Adrenal gland (tissue), 12 donors: ENCODE measurements around the gene ALDH18A1. TPM values are rescaled to one million over a fixed set of nuclear protein-coding genes. Genes with fewer than 3 reads are reported as not detected.
"Not testable (repeated sequence)": the region's sequence is repeated elsewhere in the genome, so short reads cannot be mapped to it uniquely, and the experiment has no call there.

Experiments used
- DNase-seq, 7 donors: peaks; one replicate each; pipeline ENCODE4 v3.0.0-alpha.2; 2019 to 2020
- H3K27ac ChIP-seq, 5 donors: fragments of 200-600 bp; sonication (generic) in 4 of 5; 1 replicate in 3 of 5; 2 replicates in 2 of 5; pipeline versions ENCODE4 v1.5.1 to v1.8.0; 2016 to 2020; ENCODE audit warnings: mild to moderate bottlenecking in 1 of 5
- H3K27me3 ChIP-seq: fragments of 200-600 bp; 2 replicates; pipeline ENCODE4 v1.8.0; 2021
- H3K36me3 ChIP-seq, 2 donors: fragments of 200-600 bp; replicated peaks in 1 of 2; 1 replicate in 1 of 2; 2 replicates in 1 of 2; pipeline versions ENCODE4 v1.5.1 to v1.8.0; 2018 to 2022
- H3K4me1 ChIP-seq, 2 donors: fragments of 200-600 bp; replicated peaks in 1 of 2; 1 replicate in 1 of 2; 2 replicates in 1 of 2; pipeline versions ENCODE4 v1.5.1 to v1.8.0; 2018 to 2021
- H3K4me3 ChIP-seq, 4 donors: fragments of 200-600 bp; sonication (generic) in 3 of 4; one replicate each; pipeline ENCODE4 v1.5.1; 2016 to 2018
- H3K9me3 ChIP-seq, 3 donors: fragments of 200-600 bp; sonication (generic) in 1 of 3; replicated peaks in 1 of 3; 1 replicate in 2 of 3; 2 replicates in 1 of 3; pipeline versions ENCODE4 v1.5.1 to v1.8.0; 2016 to 2021
- POLR2A ChIP-seq, 2 donors: fragments of 450-650 bp; IDR thresholded peaks; one replicate each; pipeline ENCODE4 v1.6.1; 2017; ENCODE audit warnings: antibody characterized with exemption in 2 of 2, mild to moderate bottlenecking in 2 of 2, moderate library complexity in 1 of 2
- WGBS, 4 donors: extraction: QIAGEN DNeasy Blood & Tissue Kit in 2 of 4; methylation state at CpG; one replicate each; pipeline versions ENCODE4 v1.1.5 to v1.1.7; 2013 to 2017; 5-methylcytosine and 5-hydroxymethylcytosine counted together
- intact Hi-C, 2 donors: fragments of 100-400 bp; cut with DNase I; formaldehyde crosslinking; loops; one replicate each; pipeline versions ENCODE4 v1.14.1 to v1.15.0; 2022 to 2023
- polyA plus RNA-seq, 3 donors: library from polyadenylated mRNA; stranded (reverse); fragments of 200-250 nt in 2 of 3; fragments of 350-450 nt in 1 of 3; fragmentation: Illumina TruSeq in 1 of 3; extraction: RNeasy Lipid Tissue Mini Kit (QIAGEN cat#74804) in 1 of 3; gene quantifications; one replicate each; pipeline ENCODE4 v1.2.3, GENCODE V29; 2013 to 2014
- total RNA-seq, 9 donors: library from RNA; depleted of rRNA in 4 of 9; stranded (reverse); fragments of >200 nt in 4 of 9; fragments of 120-200 nt in 1 of 9; fragmentation: NEBNext Ultra II Directional in 1 of 9; extraction: Animal tissue kit (Norgen Biotek cat#: 25700) in 1 of 9; gene quantifications; one replicate each; pipeline versions ENCODE4 v1.1.0 to v1.2.4, GENCODE V29; 2013 to 2023
- TF ChIP-seq, protein P1 (sequence below), 6 experiments: fragments of 450-650 bp in 4 of 6; fragments of 200-600 bp in 2 of 6; sonication (generic) in 1 of 6; IDR thresholded peaks; 1 replicate in 5 of 6; 2 replicates in 1 of 6; pipeline versions ENCODE4 v1.5.1 to v1.8.0; 2016 to 2021; ENCODE audit warnings: antibody characterized with exemption in 6 of 6, mild to moderate bottlenecking in 2 of 6, moderate library complexity in 1 of 6
- donor health status: healthy with polysubstance abuse.
- donor health status: Bipolar disorder and iron deficiency.
- donor health status: DM: yes; HTN: yes; CAD: no.
- donor health status: DM: no; HTN: no; CAD: no.
- donor health status: DM: no; HTN: no; CAD: no.
- donor health status: DM: yes; HTN: yes; CAD: no.

Gene ALDH18A1
- total and polyA plus RNA-seq, 12 donors = 16.4 to 52.7 (median 39.8) TPM

DNA sequence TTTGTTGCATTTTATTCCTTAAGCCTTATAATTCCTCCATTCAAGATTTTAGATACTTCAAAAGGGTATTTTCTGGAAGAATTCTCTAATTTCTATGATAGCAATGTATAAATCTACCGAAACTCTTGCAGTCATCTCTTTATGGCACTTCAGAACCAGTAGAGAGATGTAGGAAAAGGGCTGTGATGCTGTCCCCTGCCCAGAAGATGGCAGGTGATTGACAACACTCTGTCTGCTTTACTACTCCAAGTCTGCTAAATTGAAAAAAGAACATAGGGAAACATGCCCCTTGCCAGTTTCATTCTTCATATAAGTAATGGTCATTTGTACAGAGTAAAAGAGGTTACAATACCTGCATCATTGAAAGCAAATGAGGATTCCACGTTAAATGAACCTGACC, 32.1 kb upstream of the ALDH18A1 start:
- no peak for DNase-seq
- WGBS, 4 donors = 67 to 80% (median 68%) methylated on average over 2 of the region's 2 CpGs
- Histone ChIP-seq H3K9me3 (no peaks in the 10 kb centered on the region), H3K4me3 (no peak overlapping the region), H3K27me3 (no peaks in the 10 kb centered on the region), H3K27ac (no peak overlapping the region), H3K36me3 (peaks cover 0 to 58% of the 10 kb centered on the region in 2 donors), H3K4me1 (peaks cover 0 to 21% of the 10 kb centered on the region in 2 donors)
- TF ChIP-seq, protein P1, sequence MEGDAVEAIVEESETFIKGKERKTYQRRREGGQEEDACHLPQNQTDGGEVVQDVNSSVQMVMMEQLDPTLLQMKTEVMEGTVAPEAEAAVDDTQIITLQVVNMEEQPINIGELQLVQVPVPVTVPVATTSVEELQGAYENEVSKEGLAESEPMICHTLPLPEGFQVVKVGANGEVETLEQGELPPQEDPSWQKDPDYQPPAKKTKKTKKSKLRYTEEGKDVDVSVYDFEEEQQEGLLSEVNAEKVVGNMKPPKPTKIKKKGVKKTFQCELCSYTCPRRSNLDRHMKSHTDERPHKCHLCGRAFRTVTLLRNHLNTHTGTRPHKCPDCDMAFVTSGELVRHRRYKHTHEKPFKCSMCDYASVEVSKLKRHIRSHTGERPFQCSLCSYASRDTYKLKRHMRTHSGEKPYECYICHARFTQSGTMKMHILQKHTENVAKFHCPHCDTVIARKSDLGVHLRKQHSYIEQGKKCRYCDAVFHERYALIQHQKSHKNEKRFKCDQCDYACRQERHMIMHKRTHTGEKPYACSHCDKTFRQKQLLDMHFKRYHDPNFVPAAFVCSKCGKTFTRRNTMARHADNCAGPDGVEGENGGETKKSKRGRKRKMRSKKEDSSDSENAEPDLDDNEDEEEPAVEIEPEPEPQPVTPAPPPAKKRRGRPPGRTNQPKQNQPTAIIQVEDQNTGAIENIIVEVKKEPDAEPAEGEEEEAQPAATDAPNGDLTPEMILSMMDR (IDR thresholded peaks at IDR 0.05) = no peak
- no peak for TF ChIP-seq POLR2A (IDR thresholded peaks at IDR 0.05)
- intact Hi-C loops = no loop called here

DNA sequence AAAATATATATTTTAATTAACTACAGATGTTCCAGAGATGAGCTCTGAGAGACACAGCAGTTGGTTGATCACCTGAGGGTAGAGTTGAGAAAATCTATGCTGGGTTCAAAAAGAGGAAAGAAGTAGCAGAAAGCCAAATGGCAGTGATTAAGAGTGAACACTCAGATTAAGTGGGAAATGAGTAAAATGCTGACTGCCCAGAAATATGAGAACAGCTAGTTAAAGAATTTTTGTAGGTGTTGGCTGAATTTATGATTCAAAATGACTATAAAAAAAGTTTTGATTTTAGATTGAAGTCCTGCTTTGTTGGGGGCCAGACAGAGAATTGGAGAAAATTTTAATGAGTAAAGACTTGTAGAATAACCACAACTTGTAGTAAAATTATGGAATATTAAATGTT, 27.5 kb upstream of the ALDH18A1 start:
- peaks cover 0 to 77% of the 10 kb centered on the region in 2 donors for H3K36me3 ChIP-seq
- TF ChIP-seq POLR2A (IDR thresholded peaks at IDR 0.05) = no peak
- TF ChIP-seq, protein P1 (IDR thresholded peaks at IDR 0.05) = no peak
- H3K27me3 ChIP-seq = no peaks in the 10 kb centered on the region

DNA sequence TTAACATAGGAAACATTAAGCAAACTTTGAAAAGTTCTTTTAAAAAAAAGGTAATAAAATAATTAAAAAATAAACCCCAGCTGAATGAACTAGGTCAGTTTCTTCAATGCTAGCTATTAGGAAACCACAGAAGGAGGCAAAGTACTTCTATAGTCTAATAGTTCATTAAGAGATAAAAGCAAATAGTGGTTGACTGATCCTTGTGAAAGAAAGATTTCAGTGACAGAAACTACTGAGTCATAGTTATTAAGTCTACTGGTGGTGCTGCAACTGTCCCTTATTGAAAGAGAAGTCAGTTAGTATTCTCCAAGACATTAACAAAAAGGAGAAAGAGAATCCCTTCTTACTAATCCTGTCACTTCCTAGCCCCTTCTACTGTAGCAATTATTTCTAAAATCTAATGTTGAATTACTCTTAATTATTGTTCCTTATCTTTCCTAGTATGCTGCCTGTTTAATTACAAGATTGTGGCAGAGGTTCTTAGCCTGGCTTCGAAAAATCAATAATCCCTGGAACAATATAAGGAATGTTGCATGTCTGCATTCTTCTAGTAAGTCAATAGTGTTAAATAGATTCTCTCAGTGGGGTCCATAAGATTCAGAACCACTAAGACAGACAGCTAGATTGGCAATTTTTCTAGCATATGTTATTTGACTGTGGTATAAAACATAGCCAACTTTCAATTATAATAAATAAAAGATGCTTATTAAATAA, 19.0 kb upstream of the ALDH18A1 start:
- peaks cover 0 to 37% of the 10 kb centered on the region in 2 donors for H3K36me3 ChIP-seq

More for the DNA sequence above, 27.5 kb upstream of the ALDH18A1 start:
- Histone ChIP-seq H3K27ac (no peak overlapping the region), H3K4me3 (no peak overlapping the region), H3K9me3 (no peaks in the 10 kb centered on the region), H3K4me1 (no peaks in the 10 kb centered on the region)
- DNase-seq = no peak
- intact Hi-C loops = no loop called here

DNA sequence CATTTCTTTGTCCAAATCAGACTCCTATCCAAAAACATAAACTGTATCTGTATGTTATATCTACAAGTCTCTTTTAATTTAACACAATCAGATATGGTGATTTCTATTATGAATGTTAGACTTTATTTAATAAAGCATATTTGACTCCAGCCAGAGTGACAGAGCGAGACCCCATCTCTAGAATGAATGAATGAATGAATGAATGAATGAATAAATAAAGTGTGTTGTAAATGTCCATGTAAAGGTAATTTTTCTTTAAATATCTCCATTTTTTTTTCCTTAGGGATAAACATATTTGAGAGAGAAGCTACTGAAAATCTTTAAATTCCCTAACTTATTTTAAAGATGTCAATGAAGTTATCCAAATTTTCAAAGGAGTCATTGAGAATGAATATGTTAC, 18.1 kb upstream of the ALDH18A1 start:
- TF ChIP-seq, protein P1 (IDR thresholded peaks at IDR 0.05) = no peak
- no peak for TF ChIP-seq POLR2A (IDR thresholded peaks at IDR 0.05)
- H3K4me1 ChIP-seq = no peaks in the 10 kb centered on the region
- 95 to 99% (median 97%) methylated on average over 1 of the region's 1 CpG for WGBS, 4 donors
- H3K9me3 ChIP-seq = no peaks in the 10 kb centered on the region
- intact Hi-C loops = no loop called here
- peaks cover 0 to 29% of the 10 kb centered on the region in 2 donors for H3K36me3 ChIP-seq
- no peak overlapping the region for H3K4me3 ChIP-seq
- H3K27ac ChIP-seq = no peak overlapping the region
- no peak for DNase-seq
- no peaks in the 10 kb centered on the region for H3K27me3 ChIP-seq

More for the DNA sequence above, 19.0 kb upstream of the ALDH18A1 start:
- intact Hi-C loops = no loop called here
- H3K27me3 ChIP-seq = no peaks in the 10 kb centered on the region
- H3K9me3 ChIP-seq = no peaks in the 10 kb centered on the region
- H3K4me1 ChIP-seq = no peaks in the 10 kb centered on the region
- WGBS, 4 donors = 83 to 93% (median 92%) methylated on average over 1 of the region's 1 CpG
- TF ChIP-seq, protein P1 (IDR thresholded peaks at IDR 0.05) = no peak
- no peak for TF ChIP-seq POLR2A (IDR thresholded peaks at IDR 0.05)
- H3K27ac ChIP-seq = no peak overlapping the region
- no peak for DNase-seq
- H3K4me3 ChIP-seq = no peak overlapping the region

DNA sequence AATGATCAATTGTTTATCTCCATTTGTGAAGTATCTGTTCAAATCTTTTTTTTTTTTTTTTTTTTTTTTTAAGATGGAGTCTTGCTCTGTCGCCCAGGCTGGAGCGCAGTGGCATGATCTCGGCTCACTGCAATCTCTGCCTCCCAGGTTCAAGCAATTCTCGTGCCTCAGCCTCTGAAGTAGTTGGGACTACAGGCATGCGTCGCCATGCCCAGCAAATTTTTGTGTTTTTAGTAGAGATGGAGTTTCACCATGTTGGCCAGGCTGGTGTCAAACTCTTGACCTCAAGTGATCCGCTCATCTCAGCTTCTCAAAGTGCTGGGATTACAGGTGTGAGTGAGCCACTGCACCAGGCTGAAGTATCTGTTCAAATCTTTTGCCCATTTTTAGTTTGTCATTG, 16.1 kb upstream of the ALDH18A1 start:
- 95 to 99% (median 98%) methylated on average over 7 of the region's 7 CpGs for WGBS, 4 donors
- H3K36me3 ChIP-seq = peaks cover 0 to 15% of the 10 kb centered on the region in 2 donors
- H3K4me3 ChIP-seq, H3K27ac ChIP-seq, H3K9me3 ChIP-seq, H3K27me3 ChIP-seq, DNase-seq, H3K4me1 ChIP-seq, intact Hi-C loops: not testable (repeated sequence)
